Cardiac muscle cell (in vitro differentiated cells and primary cell): ENCODE results near the gene SKIL. TPM values are rescaled to one million over a fixed set of nuclear protein-coding genes. Genes with fewer than 3 reads are reported as not detected.

ENCODE experiments used
- DNase-seq, 2 donors: peaks; one replicate each; pipeline versions ENCODE4 v3.0.0 to v3.0.0-alpha.2; 2010 to 2017; ENCODE audit warnings: low read depth in 1 of 2, low spot score in 1 of 2
- H3K27ac ChIP-seq: fragments of 200-600 bp; sonication (generic); 2 replicates; pipeline ENCODE4 v1.5.1; 2016
- H3K27me3 ChIP-seq: fragments of 200-600 bp; sonication (generic); 2 replicates; pipeline ENCODE4 v1.6.0; 2016; ENCODE audit warnings: control low read depth
- H3K36me3 ChIP-seq: fragments of 200-600 bp; sonication (generic); 2 replicates; pipeline ENCODE4 v1.5.1; 2016; ENCODE audit warnings: control low read depth
- H3K4me1 ChIP-seq: fragments of 200-600 bp; sonication (generic); 2 replicates; pipeline ENCODE4 v1.8.1; 2017; ENCODE audit warnings: low read depth, mild to moderate bottlenecking, mixed run types
- H3K4me3 ChIP-seq: fragments of 200-600 bp; sonication (generic); 2 replicates; pipeline ENCODE4 v1.5.1; 2016; ENCODE audit warnings: mild to moderate bottlenecking
- H3K9me3 ChIP-seq: fragments of 200-600 bp; sonication (generic); 2 replicates; pipeline ENCODE4 v1.5.1; 2017; ENCODE audit warnings: low read depth, mild to moderate bottlenecking, control low read depth
- CTCF ChIP-seq: IDR thresholded peaks from 2 replicates; pipeline ENCODE4 v1.5.1; 2012; ENCODE audit warnings: low read depth, mild to moderate bottlenecking, low read length
- polyA plus RNA-seq: library from polyadenylated mRNA; unstranded; fragments of >200 nt; fragmentation: Nextera tagmentation; extraction: Ambion mirVana; gene quantifications from 2 replicates; pipeline ENCODE4 v1.2.1, GENCODE V29; 2016
- total RNA-seq: library from RNA; depleted of rRNA; stranded (reverse); fragments of >200 nt; gene quantifications from 2 replicates; pipeline ENCODE4 v1.2.3, GENCODE V29; 2016

Gene SKIL
- total RNA-seq (27.9 and 42.8 TPM in 2 replicates), polyA plus RNA-seq (11.9 and 17.1 TPM in 2 replicates)

GRCh38 chr3:170357176-170358041 is at the start of gene SKIL:
Gene SKIL, plus strand, starts transcription at chr3:170357715. Its CDS starts 2,617 bp downstream, at chr3:170360332.
- peak within 1 kb of the TSS; percentile 96 for H3K4me3 ChIP-seq
- no peaks in the 10 kb centered on the region for H3K27me3 ChIP-seq
- TF ChIP-seq CTCF: peak; percentile 8
- peaks cover under 1% of the 10 kb centered on the region for H3K36me3 ChIP-seq
- H3K9me3 ChIP-seq: no peaks in the 10 kb centered on the region
- peak; percentile 98 to 99 for DNase-seq
- peak within 1 kb of the TSS; percentile 99 for H3K27ac ChIP-seq
- H3K4me1 ChIP-seq: peaks cover 28% of the 10 kb centered on the region

GRCh38 chr3:170309046-170309445 is 48.5 kb upstream of the SKIL start:
- H3K27me3 ChIP-seq: no peaks in the 10 kb centered on the region

GRCh38 chr3:170317954-170318353 is 39.6 kb upstream of the SKIL start:
- no peak overlapping the region for H3K4me3 ChIP-seq
- peak overlapping the region; percentile 54 for H3K27ac ChIP-seq
- DNase-seq: no peak
- H3K27me3 ChIP-seq: no peaks in the 10 kb centered on the region
- H3K9me3 ChIP-seq: no peaks in the 10 kb centered on the region
- H3K4me1 ChIP-seq: peaks cover 25% of the 10 kb centered on the region
- no peak for TF ChIP-seq CTCF
- H3K36me3 ChIP-seq: no peaks in the 10 kb centered on the region

More at GRCh38 chr3:170309046-170309445, 48.5 kb upstream of the SKIL start:
- no peaks in the 10 kb centered on the region for H3K36me3 ChIP-seq
- H3K27ac ChIP-seq: no peak overlapping the region
- no peaks in the 10 kb centered on the region for H3K9me3 ChIP-seq
- no peak for DNase-seq
- no peak overlapping the region for H3K4me3 ChIP-seq
- TF ChIP-seq CTCF: no peak
- no peaks in the 10 kb centered on the region for H3K4me1 ChIP-seq

GRCh38 chr3:170320461-170321121 is 36.9 kb upstream of the SKIL start:
- H3K4me1 ChIP-seq: peaks cover 25% of the 10 kb centered on the region
- peak overlapping the region; percentile 38 for H3K27ac ChIP-seq
- no peaks in the 10 kb centered on the region for H3K27me3 ChIP-seq
- DNase-seq: no peak
- H3K9me3 ChIP-seq: no peaks in the 10 kb centered on the region
- H3K4me3 ChIP-seq: no peak overlapping the region
- no peaks in the 10 kb centered on the region for H3K36me3 ChIP-seq
- no peak for TF ChIP-seq CTCF

GRCh38 chr3:170321321-170322034 is 36.0 kb upstream of the SKIL start:
- Histone ChIP-seq H3K36me3 (no peaks in the 10 kb centered on the region), H3K4me3 (no peak overlapping the region), H3K27ac (no peak overlapping the region), H3K4me1 (peaks cover 25% of the 10 kb centered on the region), H3K27me3 (no peaks in the 10 kb centered on the region), H3K9me3 (no peaks in the 10 kb centered on the region)
- TF ChIP-seq CTCF: no peak
- no peak for DNase-seq
